ENCODE measurements around the gene OR10H3.
"Not testable (repeated sequence)": the region's sequence is repeated elsewhere in the genome, so short reads cannot be mapped to it uniquely, and the experiment has no call there.

The OR10H3 gene

DNA sequence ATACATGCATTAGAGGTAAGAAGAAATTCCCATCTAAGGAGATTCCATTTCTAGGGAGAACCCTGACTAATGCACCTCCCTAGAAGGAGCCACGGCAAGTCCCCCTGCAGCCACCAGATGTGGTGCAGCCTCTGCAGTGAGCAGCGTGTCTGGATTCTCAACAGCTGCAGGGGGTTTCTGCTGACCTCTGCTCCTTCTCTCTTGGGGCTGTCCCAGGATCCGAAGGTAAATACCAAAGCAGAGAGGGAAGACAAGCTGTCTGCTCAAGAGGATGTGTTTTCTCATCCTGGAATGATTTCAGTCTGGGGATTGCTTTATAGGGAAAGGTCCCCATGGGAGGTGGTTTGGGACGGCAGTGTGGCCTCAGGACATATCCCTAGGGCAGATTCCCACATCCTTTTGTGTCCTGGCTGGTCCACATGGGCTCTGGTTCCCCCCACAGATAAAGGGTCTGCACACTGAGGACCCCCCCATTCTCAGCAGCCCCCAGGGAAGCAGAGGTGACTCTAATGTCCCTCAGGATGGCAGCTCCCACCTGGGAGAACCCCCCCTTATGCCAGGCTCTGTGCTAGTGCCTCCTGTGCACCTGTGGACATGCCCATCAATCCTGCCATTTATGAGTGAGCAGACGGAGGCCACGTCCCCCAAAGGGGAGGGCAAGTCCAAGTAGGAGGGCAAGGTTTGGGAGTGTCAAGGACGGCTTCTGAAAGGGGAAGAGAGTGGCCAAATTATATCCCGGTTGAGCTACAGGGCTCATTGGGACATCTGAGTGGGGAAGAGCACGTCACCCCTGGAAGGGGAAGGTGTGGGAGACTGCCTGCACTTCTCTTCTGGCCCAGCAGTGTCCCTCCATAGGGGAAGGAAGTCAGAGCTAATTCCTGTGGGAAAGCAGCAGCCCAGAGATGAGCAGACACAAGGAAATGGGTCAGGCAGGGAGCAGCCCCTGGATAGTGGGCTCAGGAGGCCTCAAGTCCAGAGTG, 39.5 kb downstream of the OR10H3 start:
- no peak for DNase-seq (ENCODE audit: low spot score)

DNA sequence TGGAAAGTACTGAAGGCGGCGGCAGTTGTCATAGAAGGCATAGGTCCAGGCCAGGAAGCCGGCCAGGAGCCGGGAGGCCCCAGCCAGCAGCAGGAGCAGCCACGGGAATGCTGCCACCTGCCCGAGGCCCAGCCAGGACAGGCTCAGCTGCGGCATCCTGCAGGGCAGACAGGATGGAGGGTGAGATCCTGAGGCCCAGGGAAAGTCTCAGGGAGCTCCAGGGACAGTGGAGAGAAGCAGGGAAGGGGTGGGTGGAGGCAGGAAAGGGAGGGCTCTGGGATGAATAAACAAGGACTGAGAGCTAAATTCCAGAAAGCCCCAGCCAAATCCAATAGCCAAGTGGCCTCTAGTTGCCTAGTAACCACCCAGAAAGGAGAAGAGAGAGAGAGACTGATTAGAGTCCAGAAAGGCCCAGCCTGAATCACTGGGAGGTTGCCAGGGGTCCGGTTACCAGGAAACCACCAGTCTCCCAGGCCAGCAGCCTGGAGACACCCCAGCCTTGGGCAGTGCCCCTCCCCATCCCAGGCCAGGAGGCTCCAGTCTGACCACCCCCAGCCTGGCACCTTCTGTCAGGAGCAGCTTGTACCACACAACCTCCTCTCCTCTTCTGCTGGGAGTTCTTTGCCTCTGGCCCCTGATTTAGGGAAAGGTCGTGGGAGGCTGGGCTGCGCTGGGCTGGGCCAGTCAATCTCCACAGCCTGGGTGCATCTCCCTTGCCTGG, 42.1 kb downstream of the OR10H3 start:
- DNase-seq (ENCODE audit: low spot score): no peak

DNA sequence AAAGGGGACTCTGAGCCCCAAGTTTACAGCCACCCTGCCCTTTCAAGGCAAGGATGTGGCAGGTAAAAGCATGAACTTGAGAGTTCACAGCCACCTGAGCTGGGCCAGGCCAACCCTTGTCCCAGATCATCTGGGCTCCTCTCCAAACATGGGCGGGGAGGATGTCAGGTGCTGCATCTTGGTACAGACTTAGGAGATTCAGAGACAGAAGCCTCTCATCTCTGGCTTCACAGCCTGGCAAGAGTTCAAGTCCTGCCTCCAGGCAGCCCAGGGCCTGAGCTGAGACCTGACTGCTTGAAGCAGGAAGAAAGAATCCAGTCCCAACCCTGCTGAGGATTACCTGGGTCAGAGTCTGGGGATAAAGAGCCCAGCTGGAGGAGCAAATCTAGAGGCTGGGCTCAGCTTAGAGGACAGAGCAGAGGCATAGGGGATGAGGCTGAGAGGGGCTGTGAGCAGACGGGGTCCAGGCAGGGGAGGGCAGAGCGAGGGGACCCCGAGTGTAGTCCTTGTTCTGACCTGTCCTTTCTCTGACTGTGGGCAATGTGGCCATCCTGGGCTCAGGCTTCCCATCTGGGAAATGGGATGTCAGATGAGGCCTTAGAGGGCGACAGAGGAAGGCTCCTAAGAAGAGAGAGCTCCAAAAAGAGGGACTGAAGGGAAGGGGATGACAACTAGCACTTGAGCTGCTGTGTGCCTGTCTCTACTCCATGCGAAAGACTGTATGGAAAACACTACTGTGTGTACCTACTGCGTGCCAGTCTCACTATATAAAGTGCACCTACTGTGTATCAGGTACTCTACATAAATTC, 43.0 kb downstream of the OR10H3 start:
- no peak for DNase-seq (ENCODE audit: low spot score)

DNA sequence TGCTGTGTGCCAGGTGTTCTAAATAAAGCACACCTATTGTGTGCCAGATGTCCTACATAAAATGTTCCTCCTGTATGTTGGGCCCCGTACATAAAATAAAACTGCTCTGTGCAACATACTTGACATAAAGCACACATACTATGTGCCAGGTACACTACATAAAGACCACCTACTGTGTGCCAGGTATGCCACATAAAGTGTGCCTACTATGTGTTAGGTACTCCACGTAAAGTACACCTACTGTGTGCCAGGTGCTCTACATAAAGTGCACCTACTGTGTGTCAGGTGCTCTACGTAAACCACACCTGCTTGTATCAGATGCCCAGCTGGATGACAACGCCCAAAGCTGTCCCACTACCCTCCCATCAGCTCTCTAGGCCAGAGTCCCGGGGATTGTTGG, 43.9 kb downstream of the OR10H3 start:
- no peak for DNase-seq (ENCODE audit: low spot score)

- no peak for DNase-seq (ENCODE audit: low spot score)
Measured at GRCh38 chr19:15782211-15782610, 44.4 kb downstream of the OR10H3 start.

GRCh38 chr19:15782896-15783295, 45.1 kb downstream of the OR10H3 start:
- DNase-seq (ENCODE audit: low spot score): not testable (repeated sequence)

DNA sequence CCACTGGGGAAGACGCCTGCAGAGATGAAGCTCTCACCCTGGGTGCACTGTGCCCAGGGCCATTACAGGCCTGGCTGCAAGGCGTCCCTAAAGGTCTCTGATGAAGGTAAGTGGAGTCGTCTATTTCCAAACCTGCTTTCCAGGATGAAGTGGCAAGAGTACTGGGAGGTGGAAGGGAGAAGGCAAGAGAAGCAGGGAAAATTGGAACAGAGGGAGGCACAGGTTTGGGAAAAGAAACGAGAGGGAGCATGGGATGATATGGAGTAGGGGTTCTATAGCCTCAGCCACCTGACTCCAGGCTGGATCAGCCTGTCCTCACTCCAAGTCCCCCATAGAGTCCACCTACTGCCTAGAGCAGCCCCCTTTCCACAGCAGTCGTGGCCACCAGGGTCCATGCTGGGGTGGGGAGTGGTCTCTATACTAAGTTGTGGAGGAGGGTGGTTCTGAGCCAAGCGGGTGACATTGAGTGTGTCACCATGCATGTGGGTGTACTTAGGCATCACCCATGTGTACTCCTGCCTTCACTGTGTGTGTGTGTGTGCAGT, 49.9 kb downstream of the OR10H3 start, which contains the start of gene OR10H5:
TSS of gene OR10H5 (plus strand) at position 51 of the 545 bp plus-strand sequence. CDS start 6,388 bp downstream, outside the sequence.
- DNase-seq (ENCODE audit: low spot score): no peak

GRCh38 chr19:15788594-15789270, 50.9 kb downstream of the OR10H3 start:
- no peak for DNase-seq (ENCODE audit: low spot score)

GRCh38 chr19:15790096-15790495, 52.3 kb downstream of the OR10H3 start:
- no peak for DNase-seq (ENCODE audit: low spot score)
